Activated CD4-positive, alpha-beta T cell treated with anti-CD3 and anti-CD28 coated beads for 4 hours (primary cell): Measurements from ENCODE around the gene VPS39.
A peak's percentile ranks its signal among the peaks of the same experiment; 100 is the strongest.

Experiments
- DNase-seq, 2 donors: peaks; one replicate each; pipeline ENCODE4 v3.0.0-alpha.2; 2020

The VPS39 gene

DNA sequence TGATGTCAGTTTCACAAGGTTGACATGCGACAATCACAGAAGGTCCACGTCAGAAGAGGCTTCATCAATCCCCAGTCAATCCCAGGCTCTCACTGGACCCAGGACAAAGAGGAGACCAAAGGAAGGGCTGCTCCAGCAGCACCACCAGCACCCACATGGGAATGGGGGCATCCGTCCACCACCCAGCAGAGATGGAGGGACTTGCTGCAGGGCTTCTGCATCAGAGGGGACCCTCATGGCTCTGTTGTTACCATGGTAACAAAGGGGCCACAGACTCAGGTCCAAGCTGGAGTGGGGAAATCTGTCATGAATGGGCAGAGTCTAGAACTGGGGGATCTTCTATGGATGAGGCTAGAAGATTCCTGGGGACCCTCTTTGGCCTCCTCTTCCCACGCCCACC is 64.7 kb downstream of the VPS39 start:
- DNase-seq = no peak

DNA sequence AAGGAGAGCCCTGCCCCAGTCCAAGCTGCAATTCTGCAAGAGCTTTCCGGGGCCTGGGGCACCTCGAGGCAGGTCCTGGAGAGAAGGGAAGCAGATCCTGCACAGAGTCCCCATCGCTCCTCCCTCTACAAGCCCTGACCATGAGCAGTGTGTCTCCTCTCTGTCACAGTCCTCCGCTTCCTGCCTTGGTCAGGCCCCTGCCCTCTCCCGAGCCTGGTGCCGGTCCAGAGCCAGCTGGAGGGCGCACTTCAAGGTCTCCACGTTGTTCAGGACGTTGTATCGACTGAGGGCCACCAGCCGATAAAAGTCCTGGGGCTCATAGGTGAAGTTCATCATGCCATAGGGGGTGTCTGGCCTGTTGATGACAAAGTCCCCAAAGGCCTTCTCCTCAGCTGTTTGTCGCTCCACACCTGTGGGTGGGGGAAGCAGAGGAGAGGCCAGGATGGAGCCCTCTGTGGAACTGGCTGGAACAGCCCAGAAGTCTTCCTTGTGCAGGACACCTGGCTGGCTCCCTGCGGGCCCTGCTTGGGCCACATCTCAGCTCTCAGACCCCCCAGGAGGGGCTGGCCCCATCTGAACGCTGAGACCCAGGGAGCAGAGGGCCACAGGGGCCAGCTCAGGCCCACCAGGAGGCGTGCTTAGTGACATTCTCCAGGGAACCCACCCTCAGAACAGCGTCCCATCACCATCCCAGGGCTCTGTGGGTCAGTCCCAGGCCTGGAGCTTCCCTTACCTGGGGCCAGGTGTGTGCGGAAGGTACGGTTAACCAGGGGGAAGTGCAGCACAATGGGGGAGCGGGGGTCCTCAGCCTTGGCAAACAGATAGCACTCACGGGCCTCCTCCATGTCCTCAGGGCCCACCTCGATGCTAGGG is 66.1 kb downstream of the VPS39 start:
- DNase-seq = no peak

DNA sequence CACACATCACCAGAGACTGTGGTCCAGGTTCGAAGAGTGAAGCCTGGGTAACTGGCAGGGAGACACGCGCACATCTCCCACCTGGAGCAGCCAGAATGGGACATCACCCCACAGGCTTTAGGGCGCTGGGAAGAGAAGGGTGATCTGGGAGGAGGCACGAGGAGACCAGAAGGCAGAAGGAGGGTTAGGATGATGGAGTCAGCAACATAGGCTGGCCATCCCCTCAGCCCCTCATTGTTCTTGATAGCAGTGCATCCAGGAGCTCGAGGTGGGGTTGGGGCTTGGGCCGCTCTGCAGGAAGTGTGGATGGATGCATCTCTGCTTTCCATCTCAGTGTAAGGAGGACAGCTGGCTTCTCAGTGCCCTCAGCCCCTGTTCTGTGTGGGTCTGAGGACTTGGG is 66.9 kb downstream of the VPS39 start:
- DNase-seq = no peak

DNA sequence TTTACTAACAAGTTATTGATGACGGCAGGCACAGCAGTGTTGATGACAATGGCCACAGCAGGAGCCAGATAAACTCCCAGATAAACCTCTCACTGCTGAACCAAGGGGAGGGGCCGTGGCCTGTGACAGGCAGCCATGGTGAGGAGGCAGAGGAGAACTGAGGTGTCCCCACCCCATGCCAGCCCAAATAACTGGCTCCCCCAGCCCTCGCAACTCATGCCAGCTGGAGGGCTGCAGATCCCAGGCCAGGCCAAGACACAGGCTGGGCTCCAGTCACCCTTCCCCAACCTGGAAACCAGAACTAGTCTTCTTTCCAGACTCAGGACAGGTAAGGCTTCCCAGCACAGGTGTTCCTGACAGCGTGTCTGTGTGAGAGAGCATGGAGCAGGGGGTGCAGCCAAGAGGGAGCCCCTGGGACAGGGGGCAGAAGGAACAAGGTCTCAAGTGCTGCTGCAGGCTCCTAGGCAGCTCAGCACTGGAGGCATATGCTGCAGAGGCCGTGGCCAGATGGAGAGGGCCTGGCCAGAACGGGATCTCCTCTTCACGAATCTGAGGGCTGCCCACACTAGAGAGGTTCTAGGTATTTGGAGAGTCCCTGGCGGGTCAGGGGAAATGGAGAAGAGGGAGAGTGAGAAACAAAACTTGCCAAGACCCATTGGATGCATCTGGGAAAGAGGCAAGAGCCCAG is 67.6 kb downstream of the VPS39 start:
- DNase-seq = no peak

DNA sequence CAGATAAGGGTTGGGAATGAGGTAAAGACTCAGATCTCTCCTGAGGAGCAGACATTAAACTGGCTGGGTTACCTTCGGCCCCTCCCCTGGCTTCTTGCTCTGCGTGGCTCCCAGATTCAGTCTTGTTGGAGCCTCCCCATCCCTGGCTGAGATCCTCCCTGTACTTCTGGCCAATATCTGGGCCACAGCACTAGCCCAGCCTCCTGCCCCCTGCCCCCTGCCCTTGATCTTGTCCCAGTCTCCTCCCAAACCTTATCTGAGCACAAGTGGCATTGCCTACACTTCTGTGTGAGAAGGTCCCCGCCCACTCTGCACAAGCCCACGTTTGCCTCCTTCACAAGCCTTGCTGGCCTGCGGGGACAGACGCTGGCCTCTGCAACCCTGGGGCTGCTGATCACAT is 68.5 kb downstream of the VPS39 start:
- no peak for DNase-seq

DNA sequence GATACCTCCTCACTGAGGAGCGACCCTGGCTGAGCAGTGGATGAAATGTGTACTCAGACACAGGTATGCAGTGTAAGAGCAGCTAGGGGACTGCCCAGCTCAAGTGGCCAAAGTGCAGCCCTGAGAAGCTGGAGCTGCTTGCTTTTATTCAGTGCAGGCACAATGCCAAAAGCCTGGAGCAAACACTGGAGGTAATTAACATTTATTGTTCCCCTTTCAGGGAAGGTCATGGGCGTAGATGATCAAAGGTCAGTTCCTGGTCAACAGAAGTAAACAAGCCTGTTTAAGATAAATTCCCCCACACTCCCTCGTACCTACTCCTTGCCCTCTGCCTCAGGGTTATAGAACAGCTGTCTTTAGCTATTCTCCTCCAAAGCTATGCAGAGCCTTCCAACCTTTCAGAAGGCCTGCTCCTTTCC is 69.1 kb downstream of the VPS39 start:
- no peak for DNase-seq

DNA sequence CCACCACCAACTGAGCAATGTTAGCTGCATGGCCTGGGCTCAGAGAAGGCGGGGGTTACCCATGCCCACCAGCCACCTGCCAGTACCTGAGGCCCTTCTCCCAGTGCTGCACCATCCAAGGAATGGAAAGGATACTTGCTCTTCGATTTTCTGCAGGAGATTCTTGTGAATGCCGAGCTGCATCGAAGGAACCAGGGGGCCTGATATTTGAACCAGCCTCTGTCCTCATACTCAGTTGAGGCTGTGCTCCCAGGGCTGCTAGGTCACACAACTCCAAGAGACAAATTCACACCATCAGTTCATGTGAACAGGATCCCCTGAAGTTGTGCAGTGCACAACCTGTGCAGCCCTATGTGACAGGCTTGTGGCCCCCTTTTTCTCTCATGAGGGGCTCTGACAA is 69.7 kb downstream of the VPS39 start:
- DNase-seq = no peak

DNA sequence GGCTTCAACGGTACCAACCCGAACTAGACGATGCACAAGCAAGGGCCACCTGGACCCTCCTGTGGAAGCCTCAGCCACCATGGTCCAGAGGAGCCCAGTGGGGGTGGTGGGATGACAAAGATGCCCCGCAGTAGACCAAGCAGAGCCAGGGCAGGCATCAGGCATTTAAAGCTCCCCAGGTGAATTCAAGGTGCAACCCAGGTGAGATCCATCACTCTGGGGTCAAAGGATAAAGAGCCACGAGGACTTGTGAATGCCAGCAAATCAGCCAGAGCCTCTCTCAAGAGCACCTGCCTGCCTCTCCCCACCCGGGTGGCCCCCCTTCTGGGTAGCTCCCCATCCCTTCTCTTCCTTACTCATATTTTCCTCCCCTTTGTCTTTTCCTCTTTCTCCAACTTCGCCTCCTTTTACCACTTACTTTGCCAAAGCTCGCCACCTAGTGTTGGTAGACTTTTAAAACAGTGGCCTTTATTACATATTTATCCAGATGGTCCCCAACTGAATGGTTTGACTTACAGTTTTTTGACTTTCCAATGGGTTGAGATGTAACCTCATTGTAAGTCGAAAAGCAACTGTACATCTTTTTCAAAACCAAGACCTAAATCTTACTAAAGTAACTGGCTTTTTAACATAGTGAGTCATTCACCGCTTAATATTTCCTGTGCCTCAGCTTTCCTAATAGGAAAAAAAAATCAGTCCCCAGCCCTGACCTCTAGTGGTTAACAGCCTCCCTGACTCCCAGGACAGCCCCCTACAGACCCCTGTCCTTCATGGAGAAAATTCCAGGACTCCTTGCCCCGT is 70.4 kb downstream of the VPS39 start:
- peak in 1 of 2 donors; percentile 11 for DNase-seq

DNA sequence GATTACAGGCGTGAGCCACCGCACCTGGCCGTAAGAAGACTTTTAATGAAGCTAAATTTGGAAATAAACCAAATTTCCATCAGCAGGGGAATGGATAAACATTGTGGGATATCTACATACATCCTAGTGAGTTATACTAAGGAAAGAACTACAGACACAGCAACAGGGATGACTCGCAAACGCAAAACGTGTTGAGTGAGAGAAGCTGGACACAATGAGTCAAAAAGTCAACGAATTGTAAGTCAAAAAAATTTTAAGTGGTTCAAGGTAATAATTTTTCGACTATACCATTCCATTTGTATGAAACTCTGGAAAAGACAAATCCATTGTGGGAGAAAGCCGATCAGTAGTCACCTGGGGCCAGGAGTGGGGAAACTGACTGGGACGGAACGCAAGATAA is 71.6 kb downstream of the VPS39 start:
- DNase-seq = no peak

DNA sequence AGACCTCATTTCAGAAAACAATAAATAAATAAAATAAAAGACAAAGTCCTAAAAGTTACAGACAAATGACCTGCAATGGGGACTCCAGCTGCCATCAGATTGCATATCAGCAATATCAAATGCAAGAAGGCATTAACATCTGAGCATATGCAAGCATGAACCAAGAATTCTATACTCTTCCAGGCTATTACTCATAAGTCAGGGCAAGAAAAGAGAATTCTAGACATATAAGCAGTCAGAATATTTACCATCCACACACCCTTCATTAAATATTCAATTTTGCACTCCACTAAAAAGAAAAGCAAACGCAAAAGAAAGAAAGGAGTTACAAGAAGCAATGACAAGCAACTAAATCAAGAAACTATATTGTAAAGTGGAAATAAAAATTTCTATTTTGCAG is 72.8 kb downstream of the VPS39 start:
- no peak for DNase-seq

DNA sequence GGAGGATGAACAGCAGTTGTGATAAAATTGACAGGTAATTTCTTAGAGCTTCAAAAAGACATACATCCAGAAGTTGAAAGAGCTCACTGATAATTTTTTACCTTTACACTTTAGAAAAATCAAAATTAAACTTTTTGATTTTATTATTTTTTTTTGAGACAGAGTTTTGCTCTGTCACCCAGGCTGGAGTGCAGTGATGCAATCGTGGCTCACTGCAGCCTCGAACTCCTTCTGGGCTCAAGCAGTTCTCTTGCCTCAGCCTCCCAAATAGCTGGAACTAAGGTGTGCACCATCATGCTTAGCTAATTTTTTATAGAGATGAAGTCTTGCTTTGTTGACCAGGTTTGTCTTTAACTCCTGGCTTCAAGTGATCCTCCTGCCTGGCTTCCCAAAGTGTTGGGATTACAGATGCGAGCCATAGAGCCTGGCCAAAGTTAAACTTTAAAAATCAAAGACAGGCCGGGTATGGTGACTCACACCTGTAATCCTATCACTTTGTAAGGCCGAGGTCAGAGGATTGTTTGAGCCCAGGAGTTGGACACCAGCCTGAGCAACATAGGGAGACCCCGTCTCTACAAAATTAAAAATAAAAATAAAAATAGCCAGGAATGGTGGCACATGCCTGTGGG is 73.4 kb downstream of the VPS39 start:
- no peak for DNase-seq

DNA sequence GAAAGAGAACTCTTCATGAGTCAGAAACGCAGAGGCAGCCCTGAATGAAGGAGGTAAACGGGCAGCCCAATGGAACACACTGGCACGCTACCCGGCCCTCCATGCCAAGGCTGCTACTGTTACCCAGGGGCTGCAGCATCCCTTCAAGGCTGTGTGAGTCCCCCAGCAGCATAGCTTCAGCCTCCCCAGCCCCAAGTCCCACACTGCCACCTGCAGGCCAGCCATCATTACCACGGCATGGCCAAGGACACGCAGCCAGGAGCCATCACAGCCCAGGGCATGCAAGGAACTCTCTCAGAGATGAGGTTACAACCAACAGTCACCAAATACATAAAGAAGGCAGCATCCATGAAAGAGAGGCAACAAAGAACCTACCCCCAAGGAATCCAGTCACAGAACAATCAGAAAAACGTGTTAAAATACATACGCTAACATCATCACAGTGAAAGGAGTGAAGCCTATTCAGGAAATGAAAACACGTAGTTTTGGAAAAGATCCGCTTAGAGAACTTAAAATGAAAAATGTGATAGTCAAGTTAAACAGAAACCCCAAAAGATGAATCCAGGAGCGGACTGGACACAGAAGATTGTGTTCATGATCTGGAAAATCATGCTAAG is 74.1 kb downstream of the VPS39 start:
- peak; percentile 14 to 43 for DNase-seq

DNA sequence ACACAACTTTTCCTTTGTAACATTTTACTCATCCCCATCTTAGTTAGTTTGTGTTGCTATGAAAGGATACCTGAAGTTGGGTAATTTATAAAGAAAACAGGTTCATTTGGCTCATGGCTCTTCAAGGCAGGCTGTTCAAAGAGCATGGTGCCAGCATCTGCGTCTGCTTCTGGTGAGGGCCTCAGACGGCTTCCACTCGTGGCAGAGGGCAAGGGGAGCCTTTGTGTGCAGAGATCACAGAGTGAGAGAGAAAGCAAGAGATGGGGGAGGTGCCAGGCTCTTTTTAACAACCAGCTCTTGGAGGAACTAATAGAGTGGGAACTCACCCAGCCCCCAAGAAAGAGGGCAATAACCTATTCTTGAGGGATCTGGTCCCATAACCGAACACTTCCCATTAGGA is 74.7 kb downstream of the VPS39 start:
- no peak for DNase-seq

DNA sequence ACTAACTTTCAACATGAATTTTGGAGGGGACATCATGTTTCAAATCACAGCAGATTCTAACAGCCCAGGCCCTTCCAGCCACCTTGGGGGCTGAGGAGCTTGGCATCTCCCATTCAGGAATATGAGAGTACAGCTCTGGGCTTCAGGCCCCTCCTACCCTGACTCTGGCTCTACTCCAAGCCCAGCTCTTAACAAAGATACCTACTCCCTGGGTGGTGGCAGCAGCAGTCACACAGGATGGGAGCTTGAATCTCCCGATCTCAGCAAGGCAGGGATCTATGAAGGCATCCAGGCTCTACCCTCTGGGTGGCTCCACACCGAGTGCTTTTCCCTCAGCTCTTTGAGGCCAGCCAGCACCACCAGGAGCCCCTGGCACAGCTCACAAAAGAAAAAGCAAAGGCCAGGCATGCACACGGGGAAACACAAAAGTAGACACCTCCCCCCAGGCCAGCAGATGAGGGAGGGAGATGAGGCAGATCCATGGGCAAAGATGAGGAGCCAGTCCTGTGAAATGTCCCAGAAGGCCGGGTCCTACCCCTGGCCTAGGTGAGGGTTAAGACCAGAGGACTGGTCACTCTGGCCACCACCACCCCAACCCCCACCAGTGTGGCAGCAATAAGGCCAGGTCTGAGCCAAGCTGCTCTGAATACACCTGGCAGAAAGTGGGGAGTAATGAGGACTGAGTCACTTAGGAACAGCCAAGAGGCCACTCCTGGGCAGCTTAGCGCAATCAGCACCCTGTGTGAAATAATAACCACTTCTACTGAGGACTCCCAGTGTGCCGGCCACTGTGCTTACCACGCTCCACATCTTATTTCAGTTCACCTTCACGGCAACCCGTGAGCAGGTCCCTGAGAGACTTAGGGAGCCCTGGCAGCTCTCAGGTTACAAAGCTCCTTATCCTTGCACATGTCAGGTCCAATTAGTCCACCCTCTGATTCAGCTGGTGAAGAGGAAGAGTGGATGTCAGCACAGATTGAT is 76.0 kb downstream of the VPS39 start:
- no peak for DNase-seq

DNA sequence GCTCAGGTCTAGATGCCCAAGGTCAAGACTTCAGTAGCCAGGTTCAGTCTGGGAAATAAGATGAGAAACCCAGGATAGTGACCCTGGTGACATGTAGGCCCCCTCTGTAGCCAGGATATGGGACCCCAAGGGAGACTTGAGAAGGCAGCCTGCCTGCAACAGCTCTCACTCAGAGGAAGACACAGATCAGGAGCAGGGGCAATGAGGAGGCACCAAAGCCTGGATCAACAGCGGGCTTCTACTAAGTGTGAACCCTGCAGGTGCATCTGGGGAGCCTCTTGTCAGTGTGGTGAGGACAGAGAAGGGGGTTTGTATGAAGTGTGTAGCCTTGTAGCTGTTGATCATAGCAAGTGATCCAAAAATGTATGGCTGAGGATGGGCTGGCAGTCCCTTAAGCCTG is 77.1 kb downstream of the VPS39 start:
- DNase-seq = no peak

DNA sequence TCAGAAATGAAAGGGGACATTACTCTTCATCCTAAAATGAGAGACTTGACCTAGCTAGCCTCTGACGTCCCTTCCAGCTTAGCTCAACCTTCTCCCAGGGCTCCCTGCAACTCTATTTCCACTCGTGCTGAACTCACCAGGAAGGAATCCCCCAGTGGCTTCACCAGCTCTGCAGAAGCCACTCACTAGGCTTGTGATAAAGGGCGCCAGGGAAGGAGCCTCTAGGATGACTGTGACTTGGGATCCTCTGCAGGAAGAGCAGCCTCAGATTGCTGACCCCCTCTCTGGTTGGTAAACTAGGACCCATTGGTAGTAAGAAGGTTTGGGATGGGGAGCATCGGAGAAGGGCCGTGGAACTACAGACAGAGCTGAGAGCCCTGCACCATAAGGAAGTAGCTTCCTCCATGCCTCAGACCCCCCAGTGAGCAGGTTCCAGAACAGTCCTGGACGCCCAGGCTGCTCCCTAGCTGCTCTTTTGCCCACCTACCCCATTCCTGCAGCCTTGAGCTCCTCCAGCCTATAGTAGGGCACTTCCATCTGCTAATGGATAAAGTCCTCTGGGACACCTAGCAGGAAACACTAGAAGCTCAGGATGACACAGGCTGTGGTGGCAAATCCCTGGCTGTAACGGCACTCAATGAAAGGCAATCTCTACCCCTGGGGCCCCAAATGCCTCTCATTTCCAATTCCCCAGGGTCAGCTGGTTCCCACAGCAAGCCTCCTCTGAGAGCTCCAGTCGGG is 77.7 kb downstream of the VPS39 start:
- no peak for DNase-seq

DNA sequence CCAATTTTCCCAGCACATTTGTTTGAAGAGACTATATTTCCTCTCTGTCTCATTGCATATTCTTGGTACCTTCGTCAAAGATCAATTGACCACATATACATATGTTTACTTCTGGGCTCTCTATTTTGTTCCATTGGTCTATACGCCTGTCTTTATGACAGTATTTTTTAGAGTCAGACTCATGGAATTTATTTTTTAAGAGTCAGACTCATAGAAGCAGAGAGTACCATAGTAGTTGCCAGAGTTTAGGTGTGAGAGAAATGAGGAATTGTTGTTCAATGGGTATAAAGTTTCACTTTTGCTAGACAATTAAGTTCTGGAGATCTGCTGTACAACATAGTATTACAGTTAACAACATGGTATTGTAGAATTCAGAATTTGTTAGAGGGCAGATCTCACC is 78.7 kb downstream of the VPS39 start:
- DNase-seq = no peak

DNA sequence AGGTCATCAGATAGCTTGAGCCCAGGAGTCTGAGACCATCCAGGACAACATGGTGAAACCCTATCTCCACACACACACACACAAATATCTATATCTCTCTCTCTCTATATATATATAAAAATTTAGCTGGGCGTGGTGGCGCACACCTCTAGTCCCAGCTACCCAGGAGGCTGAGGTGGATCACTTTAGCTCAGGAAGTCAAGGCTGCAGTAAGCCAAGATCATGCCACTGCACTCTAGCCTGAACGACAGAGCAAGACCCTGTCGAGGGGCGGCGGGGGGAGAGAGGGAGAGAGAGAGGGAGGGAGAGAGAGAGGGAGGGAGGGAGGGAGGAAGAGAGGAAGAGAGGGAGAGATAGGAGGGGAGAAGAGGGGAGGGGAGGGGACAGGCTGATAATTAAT is 79.6 kb downstream of the VPS39 start:
- DNase-seq = no peak

DNA sequence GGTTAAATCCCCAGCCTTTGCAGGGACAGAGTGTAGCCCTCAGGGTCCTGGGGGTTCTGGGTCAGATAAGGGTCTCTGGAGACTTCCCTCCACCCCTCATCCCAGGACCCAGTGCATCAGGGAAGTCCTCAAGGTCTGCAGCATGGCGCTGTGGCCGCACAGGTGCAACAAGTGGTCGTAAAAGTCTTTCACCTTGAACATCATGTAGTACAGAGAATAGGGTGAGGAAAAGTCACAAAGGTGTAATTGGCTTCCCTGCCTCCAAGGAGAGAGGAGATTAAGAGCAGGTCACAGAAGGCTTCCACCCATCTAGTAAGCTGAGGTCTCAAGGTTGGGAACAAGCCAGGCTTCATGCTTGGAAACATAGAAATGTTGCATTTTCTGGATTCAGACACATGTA is 84.6 kb downstream of the VPS39 start:
- no peak for DNase-seq

DNA sequence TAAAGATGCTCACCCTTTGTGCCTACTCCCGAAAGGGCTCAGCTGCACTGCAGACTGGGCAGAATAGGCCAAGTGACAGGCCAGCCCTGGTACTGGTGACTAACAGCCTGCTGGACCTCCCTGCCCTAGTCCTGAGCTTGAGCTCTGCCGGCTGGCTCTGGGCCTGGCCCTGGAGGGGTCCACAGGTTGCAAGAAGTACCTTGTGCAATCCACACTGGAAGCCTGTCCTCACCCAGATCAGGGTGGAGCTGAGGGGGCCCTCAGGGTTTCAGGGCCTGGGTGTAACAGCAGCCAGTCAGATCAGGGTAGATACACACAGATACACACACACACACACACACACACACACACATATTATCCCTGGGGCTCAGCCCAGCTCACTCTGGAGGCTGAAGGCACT is 86.4 kb downstream of the VPS39 start:
- DNase-seq = no peak

DNA sequence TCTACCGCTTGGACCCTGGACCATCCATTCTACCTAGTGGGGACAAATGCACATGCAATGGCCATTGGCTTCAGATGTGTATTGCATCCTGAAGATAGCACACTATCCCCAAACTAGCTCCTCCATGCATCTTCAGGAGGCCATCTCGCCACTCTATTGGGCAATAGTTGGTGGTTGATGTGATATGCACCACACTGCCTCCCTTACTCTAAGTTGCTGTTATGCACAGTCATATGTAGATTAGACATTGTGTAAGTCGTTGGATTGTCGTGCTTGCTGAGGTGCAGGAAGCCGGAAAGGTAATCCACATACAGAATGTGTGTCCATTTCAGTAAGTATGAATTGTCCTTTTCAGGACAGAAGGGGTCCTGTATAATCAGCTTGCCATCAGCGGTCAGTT is 87.1 kb downstream of the VPS39 start:
- DNase-seq = no peak
